Glomerular visceral epithelial cell (primary cell): ENCODE results near the gene ILDR2.
A peak's percentile ranks its signal among the peaks of the same experiment; 100 is the strongest.

Experiments
- DNase-seq: peaks from one replicate; pipeline ENCODE4 v3.0.0-alpha.2; 2016; ENCODE audit errors: extremely low spot score

Gene ILDR2

GRCh38 chr1:166924823-166925541, 50.4 kb downstream of the ILDR2 start:
- no peak for DNase-seq

GRCh38 chr1:166920561-166921475, 54.5 kb downstream of the ILDR2 start:
- no peak for DNase-seq

- no peak for DNase-seq
Measured at GRCh38 chr1:166918956-166919316, 56.4 kb downstream of the ILDR2 start.

DNA sequence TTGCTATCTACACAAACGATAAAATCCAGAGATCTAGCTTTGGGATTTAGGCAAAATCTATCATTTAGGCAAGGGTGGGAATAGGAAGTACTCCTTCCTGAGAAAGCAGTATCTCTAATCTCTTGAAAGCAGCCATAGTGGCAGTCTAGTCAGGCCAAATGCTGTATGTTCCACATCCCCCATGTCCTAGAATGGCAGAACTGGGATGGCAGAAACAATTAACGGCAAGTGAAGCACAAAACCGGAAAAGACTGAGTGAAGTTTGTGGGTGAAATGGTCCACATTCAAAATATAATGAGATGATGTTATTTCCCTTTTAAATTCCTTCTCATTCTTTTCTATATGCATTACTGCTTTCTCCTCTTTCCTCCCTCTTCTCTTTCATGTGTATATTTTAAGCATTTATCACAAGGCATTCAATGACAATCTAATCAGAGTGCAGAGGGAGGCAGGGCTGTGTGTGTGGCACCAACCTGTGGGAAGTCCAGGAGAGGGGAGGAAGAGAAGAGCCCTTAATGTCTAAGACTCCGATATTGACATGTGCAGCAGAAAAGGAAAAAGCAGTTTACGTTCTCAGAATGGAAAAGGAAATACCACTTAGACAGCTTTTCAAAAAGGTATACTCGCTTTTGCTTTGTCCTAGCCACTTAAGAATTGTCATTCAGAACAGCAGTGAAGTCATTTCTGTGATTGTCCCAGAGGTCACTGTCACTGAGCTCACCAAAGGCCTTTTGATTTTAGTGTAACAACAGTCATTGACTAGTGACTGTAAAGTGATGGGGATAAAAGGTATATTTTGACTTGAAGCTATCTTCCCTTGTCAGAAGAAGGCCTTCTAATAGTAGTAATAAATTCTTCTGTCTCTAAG, 57.0 kb downstream of the ILDR2 start:
- DNase-seq = no peak

- peak; percentile 40 for DNase-seq
Measured at GRCh38 chr1:166915941-166916340, 59.4 kb downstream of the ILDR2 start.

GRCh38 chr1:166915042-166915441, 60.3 kb downstream of the ILDR2 start:
- no peak for DNase-seq

GRCh38 chr1:166914111-166914510, 61.2 kb downstream of the ILDR2 start:
- no peak for DNase-seq

DNA sequence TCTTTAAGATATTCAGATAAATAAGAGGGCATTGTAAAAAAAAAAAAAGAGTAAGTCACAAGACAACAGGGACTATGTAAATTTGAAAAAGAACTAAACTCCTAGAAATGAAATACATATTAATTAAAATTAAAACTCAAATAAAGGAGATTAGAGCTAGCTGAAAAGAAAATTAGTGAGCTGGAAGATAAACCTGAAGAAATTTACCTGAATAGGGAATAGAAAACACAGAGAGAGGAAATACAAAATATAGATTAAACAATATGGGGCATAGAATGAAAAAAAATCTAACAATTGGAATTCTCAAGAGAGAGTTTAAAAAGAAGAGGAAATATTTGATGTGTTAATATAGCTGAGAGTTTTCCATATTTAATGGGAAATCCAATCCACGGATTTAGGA, 63.7 kb downstream of the ILDR2 start:
- DNase-seq = no peak

- peak; percentile 91 for DNase-seq
Measured at GRCh38 chr1:166910396-166910994, 64.8 kb downstream of the ILDR2 start.

GRCh38 chr1:166908942-166909341, 66.4 kb downstream of the ILDR2 start:
- no peak for DNase-seq

DNA sequence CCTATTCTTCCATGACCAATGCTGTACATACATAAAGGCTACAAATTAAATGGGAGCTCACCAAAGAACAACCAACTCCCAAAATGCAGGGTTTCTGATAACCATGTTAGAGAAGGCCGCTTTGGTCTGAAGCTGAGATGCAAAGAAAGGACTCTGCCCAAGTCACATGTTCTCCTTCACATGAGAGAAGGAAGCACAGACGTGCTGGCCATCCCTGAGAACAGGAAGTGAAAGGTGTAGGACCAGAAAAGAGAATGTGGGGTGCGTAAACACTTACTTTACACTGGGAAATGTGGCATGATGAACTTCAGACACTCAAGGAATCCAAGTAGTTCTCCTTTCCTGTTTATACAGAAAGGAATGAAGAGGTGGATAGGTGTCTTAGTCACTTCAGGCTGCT, 67.6 kb downstream of the ILDR2 start:
- no peak for DNase-seq

DNA sequence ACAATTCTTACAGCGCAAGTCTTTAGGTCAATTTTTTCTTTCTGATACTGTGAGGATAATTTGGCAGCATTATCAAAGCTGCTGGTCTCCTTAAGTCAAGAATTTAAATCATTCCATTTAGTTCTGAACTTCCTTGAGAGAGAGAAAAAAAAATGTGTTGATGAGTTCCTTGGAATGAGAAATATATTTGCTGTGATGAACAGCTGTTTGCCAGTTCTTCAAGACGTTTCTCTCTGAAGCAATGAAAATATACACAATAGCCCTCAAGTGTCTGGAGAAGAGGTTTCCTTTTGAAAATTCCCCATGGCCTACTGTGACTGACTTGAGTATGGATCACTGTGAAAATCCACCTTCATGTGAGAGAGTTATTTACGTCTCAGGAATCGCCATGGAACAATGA, 68.3 kb downstream of the ILDR2 start:
- no peak for DNase-seq

DNA sequence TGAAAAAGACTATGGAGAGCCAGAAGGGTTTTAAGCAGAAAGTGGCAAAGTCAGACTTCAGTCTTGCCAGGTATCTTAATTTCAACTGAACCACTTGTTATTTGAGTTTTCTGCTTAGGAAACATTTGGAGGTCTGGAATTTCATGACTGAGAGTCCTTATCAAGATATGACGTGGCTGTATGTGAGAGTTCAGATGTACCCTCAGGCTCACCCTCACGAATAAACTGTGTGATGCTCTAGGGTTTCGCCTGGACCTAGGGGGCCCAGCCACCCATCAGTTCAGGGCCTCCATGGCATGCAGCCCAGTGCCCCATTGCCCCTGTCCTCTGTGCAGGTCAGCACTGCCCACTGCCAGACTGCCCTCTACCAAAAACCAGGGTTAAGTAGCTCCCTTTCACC, 68.7 kb downstream of the ILDR2 start:
- no peak for DNase-seq

- DNase-seq = peak; percentile 95
Measured at GRCh38 chr1:166905900-166906299, 69.4 kb downstream of the ILDR2 start.

GRCh38 chr1:166905136-166905535, 70.2 kb downstream of the ILDR2 start:
- DNase-seq = peak; percentile 32

- DNase-seq = no peak
Measured at GRCh38 chr1:166903232-166903631, 72.1 kb downstream of the ILDR2 start.

GRCh38 chr1:166902279-166902678, 73.1 kb downstream of the ILDR2 start:
- peak; percentile 35 for DNase-seq

GRCh38 chr1:166900987-166901386, 74.4 kb downstream of the ILDR2 start:
- DNase-seq = peak; percentile 20

DNA sequence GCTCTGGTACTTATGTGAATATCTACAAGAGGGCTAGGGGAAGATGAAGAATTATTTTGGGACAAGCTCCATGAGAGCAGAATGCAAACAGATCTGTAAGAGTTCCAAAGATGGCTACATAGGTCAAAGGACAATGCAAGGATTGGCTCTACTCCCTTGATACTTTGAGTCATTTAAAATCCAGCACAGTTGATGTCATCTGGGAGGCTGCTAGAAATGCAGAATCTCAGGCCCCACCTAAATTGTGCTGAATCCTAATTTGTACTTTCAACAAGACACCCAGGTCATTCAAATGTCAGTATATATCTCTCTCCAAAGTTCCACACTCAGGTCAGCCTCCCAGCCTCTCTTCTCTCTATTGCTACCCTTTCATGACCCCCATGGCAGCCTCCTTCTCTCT, 75.6 kb downstream of the ILDR2 start:
- no peak for DNase-seq

- DNase-seq = no peak
Measured at GRCh38 chr1:166895766-166896165, 79.6 kb downstream of the ILDR2 start.

DNA sequence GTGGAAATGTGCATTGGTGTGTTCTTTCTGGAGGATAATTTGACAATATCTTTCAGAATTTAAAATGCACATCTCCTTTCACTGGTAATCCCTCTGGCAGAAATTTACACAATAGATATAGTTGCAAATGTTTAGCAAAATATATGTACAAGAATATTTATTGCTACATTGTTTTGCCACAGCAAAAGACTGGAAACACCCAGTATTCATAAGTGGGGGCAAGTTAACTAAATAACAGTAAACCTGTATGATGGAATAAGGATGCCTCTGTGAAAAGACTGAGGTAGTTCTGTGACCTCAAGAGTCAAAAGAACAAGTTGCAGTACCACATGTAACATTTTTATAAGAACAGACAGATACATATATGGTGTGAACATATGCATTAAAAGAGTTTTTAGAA, 85.6 kb downstream of the ILDR2 start:
- DNase-seq = no peak
